ENCODE data around the gene GPR82. TPM values are rescaled to one million over a fixed set of nuclear protein-coding genes. Genes with fewer than 3 reads are reported as not detected.

Gene GPR82
- total RNA-seq, 1 donor from 2014 or later: 0.08 TPM

GRCh38 chrX:41722214-41722613, 1.8 kb upstream of the GPR82 start:
- DNase-seq (ENCODE audit: low spot score): no peak
- Mint-ChIP-seq H3K36me3 (ENCODE audit: low read depth) (peaks cover 22% of the 10 kb centered on the region), H3K4me3 (no peak overlapping the region), H3K9me3 (peaks cover 16% of the 10 kb centered on the region), H3K27ac (peak overlapping the region; percentile 11), H3K4me1 (ENCODE audit: low read depth) (peaks cover 45% of the 10 kb centered on the region), H3K27me3 (ENCODE audit: insufficient read depth) (no peaks in the 10 kb centered on the region)
- intact Hi-C loops (cut with micrococcal nuclease): loop anchor here (5.0 kb wide), 1 partner anchor 35 kb away; the partner anchor contains the start of gene GPR34

- no peak for DNase-seq (ENCODE audit: low spot score)
- no peak overlapping the region for H3K4me3 Mint-ChIP-seq
- intact Hi-C loops (cut with micrococcal nuclease): loop anchor here (5.0 kb wide), 1 partner anchor 36 kb away; the partner anchor contains the start of gene GPR34
- peaks cover 45% of the 10 kb centered on the region for H3K4me1 Mint-ChIP-seq (ENCODE audit: low read depth)
- H3K36me3 Mint-ChIP-seq (ENCODE audit: low read depth): peaks cover 24% of the 10 kb centered on the region
- H3K9me3 Mint-ChIP-seq: peaks cover 16% of the 10 kb centered on the region
- H3K27me3 Mint-ChIP-seq (ENCODE audit: insufficient read depth): no peaks in the 10 kb centered on the region
- no peak overlapping the region for H3K27ac Mint-ChIP-seq
These were observed 964 bp upstream of the GPR82 start for GRCh38 chrX:41722816-41723618.

- H3K4me3 Mint-ChIP-seq: no peak overlapping the region
- peaks cover 16% of the 10 kb centered on the region for H3K4me1 Mint-ChIP-seq (ENCODE audit: low read depth)
- H3K27ac Mint-ChIP-seq: no peak overlapping the region
- no peaks in the 10 kb centered on the region for H3K9me3 Mint-ChIP-seq
- no peaks in the 10 kb centered on the region for H3K27me3 Mint-ChIP-seq (ENCODE audit: insufficient read depth)
- DNase-seq (ENCODE audit: low spot score): no peak
- H3K36me3 Mint-ChIP-seq (ENCODE audit: low read depth): peaks cover 7% of the 10 kb centered on the region
- intact Hi-C loops (cut with micrococcal nuclease): no loop called here
These were observed 4.1 kb downstream of the GPR82 start for GRCh38 chrX:41728125-41728524.

GRCh38 chrX:41730081-41730480, 6.1 kb downstream of the GPR82 start:
- H3K27ac Mint-ChIP-seq: no peak overlapping the region
- peaks cover 16% of the 10 kb centered on the region for H3K4me1 Mint-ChIP-seq (ENCODE audit: low read depth)
- no peaks in the 10 kb centered on the region for H3K27me3 Mint-ChIP-seq (ENCODE audit: insufficient read depth)
- H3K36me3 Mint-ChIP-seq (ENCODE audit: low read depth): peaks cover 9% of the 10 kb centered on the region
- no peak overlapping the region for H3K4me3 Mint-ChIP-seq
- DNase-seq (ENCODE audit: low spot score): no peak
- H3K9me3 Mint-ChIP-seq: no peaks in the 10 kb centered on the region
- intact Hi-C loops (cut with micrococcal nuclease): loop anchor here (5.0 to 10.0 kb wide), 4 partner anchors 33 to 398 kb away; partner anchors contain the start of genes DDX3X and NYX

- H3K27me3 Mint-ChIP-seq (ENCODE audit: insufficient read depth): no peaks in the 10 kb centered on the region
- no peak overlapping the region for H3K4me3 Mint-ChIP-seq
- peaks cover 11% of the 10 kb centered on the region for H3K36me3 Mint-ChIP-seq (ENCODE audit: low read depth)
- no peak overlapping the region for H3K27ac Mint-ChIP-seq
- intact Hi-C loops (cut with micrococcal nuclease): loop anchor here (5.0 to 10.0 kb wide), 4 partner anchors 35 to 400 kb away; partner anchors contain the start of genes DDX3X and NYX
- H3K4me1 Mint-ChIP-seq (ENCODE audit: low read depth): peaks cover 30% of the 10 kb centered on the region
- DNase-seq (ENCODE audit: low spot score): no peak
- no peaks in the 10 kb centered on the region for H3K9me3 Mint-ChIP-seq
These were observed 8.3 kb downstream of the GPR82 start for GRCh38 chrX:41732260-41732659.

GRCh38 chrX:41733939-41734338, 10.0 kb downstream of the GPR82 start:
- peaks cover 31% of the 10 kb centered on the region for H3K4me1 Mint-ChIP-seq (ENCODE audit: low read depth)
- no peaks in the 10 kb centered on the region for H3K9me3 Mint-ChIP-seq
- peaks cover 8% of the 10 kb centered on the region for H3K36me3 Mint-ChIP-seq (ENCODE audit: low read depth)
- peak overlapping the region; percentile 52 for H3K4me3 Mint-ChIP-seq
- peak; percentile 5 for DNase-seq (ENCODE audit: low spot score)
- no peaks in the 10 kb centered on the region for H3K27me3 Mint-ChIP-seq (ENCODE audit: insufficient read depth)
- intact Hi-C loops (cut with micrococcal nuclease): loop anchor here (1.0 to 10.0 kb wide), 8 partner anchors 13 to 402 kb away; partner anchors contain the start of genes DDX3X and NYX
- peak overlapping the region; percentile 77 for H3K27ac Mint-ChIP-seq

- H3K27me3 Mint-ChIP-seq (ENCODE audit: insufficient read depth): no peaks in the 10 kb centered on the region
- H3K4me1 Mint-ChIP-seq (ENCODE audit: low read depth): peaks cover 31% of the 10 kb centered on the region
- no peak for DNase-seq (ENCODE audit: low spot score)
- intact Hi-C loops (cut with micrococcal nuclease): loop anchor here (1.0 to 10.0 kb wide), 8 partner anchors 14 to 402 kb away; partner anchors contain the start of genes DDX3X and NYX
- no peaks in the 10 kb centered on the region for H3K9me3 Mint-ChIP-seq
- peak overlapping the region; percentile 77 for H3K27ac Mint-ChIP-seq
- peak overlapping the region; percentile 52 for H3K4me3 Mint-ChIP-seq
- peaks cover 8% of the 10 kb centered on the region for H3K36me3 Mint-ChIP-seq (ENCODE audit: low read depth)
These were observed 10.5 kb downstream of the GPR82 start for GRCh38 chrX:41734530-41734929.

- Mint-ChIP-seq H3K4me1 (ENCODE audit: low read depth) (peaks cover 35% of the 10 kb centered on the region), H3K9me3 (no peaks in the 10 kb centered on the region), H3K36me3 (ENCODE audit: low read depth) (peaks cover 8% of the 10 kb centered on the region), H3K4me3 (no peak overlapping the region), H3K27ac (peak overlapping the region; percentile 36), H3K27me3 (ENCODE audit: insufficient read depth) (no peaks in the 10 kb centered on the region)
- intact Hi-C loops (cut with micrococcal nuclease): loop anchor here (10.0 kb wide), 1 partner anchor 292 kb away; the partner anchor contains the start of gene NYX
- peak; percentile 17 for DNase-seq (ENCODE audit: low spot score)
These were observed 13.1 kb downstream of the GPR82 start for GRCh38 chrX:41737065-41737464.

GRCh38 chrX:41739871-41740270, 15.9 kb downstream of the GPR82 start:
- intact Hi-C loops (cut with micrococcal nuclease): loop anchor here (10.0 kb wide), 1 partner anchor 295 kb away; the partner anchor contains the start of gene NYX
- DNase-seq (ENCODE audit: low spot score): no peak
- peaks cover 30% of the 10 kb centered on the region for H3K4me1 Mint-ChIP-seq (ENCODE audit: low read depth)
- H3K9me3 Mint-ChIP-seq: no peaks in the 10 kb centered on the region
- no peaks in the 10 kb centered on the region for H3K27me3 Mint-ChIP-seq (ENCODE audit: insufficient read depth)
- no peak overlapping the region for H3K27ac Mint-ChIP-seq
- H3K36me3 Mint-ChIP-seq (ENCODE audit: low read depth): peaks cover 13% of the 10 kb centered on the region
- H3K4me3 Mint-ChIP-seq: no peak overlapping the region

GRCh38 chrX:41750716-41751115, 26.7 kb downstream of the GPR82 start:
- intact Hi-C loops (cut with micrococcal nuclease): no loop called here
- H3K9me3 Mint-ChIP-seq: no peaks in the 10 kb centered on the region
- DNase-seq (ENCODE audit: low spot score): no peak

GRCh38 chrX:41758401-41758800, 34.4 kb downstream of the GPR82 start:
- no peak overlapping the region for H3K27ac Mint-ChIP-seq
- H3K27me3 Mint-ChIP-seq (ENCODE audit: insufficient read depth): no peaks in the 10 kb centered on the region
- intact Hi-C loops (cut with micrococcal nuclease): loop anchor here (2.0 to 5.0 kb wide), 2 partner anchors 24 to 576 kb away; no protein-coding TSS in a partner anchor
- peaks cover 2% of the 10 kb centered on the region for H3K36me3 Mint-ChIP-seq (ENCODE audit: low read depth)
- H3K4me1 Mint-ChIP-seq (ENCODE audit: low read depth): peaks cover 10% of the 10 kb centered on the region
- no peaks in the 10 kb centered on the region for H3K9me3 Mint-ChIP-seq
- DNase-seq (ENCODE audit: low spot score): no peak
- H3K4me3 Mint-ChIP-seq: no peak overlapping the region

More at GRCh38 chrX:41750716-41751115, 26.7 kb downstream of the GPR82 start:
- no peak overlapping the region for H3K4me3 Mint-ChIP-seq
- H3K36me3 Mint-ChIP-seq (ENCODE audit: low read depth): peaks cover 5% of the 10 kb centered on the region
- no peak overlapping the region for H3K27ac Mint-ChIP-seq
- H3K4me1 Mint-ChIP-seq (ENCODE audit: low read depth): no peaks in the 10 kb centered on the region
- no peaks in the 10 kb centered on the region for H3K27me3 Mint-ChIP-seq (ENCODE audit: insufficient read depth)

- H3K36me3 Mint-ChIP-seq (ENCODE audit: low read depth): peaks cover 3% of the 10 kb centered on the region
- DNase-seq (ENCODE audit: low spot score): no peak
- H3K4me3 Mint-ChIP-seq: no peak overlapping the region
- intact Hi-C loops (cut with micrococcal nuclease): loop anchor here (1.0 to 5.0 kb wide), 4 partner anchors 25 to 578 kb away; no protein-coding TSS in a partner anchor
- peaks cover 10% of the 10 kb centered on the region for H3K4me1 Mint-ChIP-seq (ENCODE audit: low read depth)
- no peak overlapping the region for H3K27ac Mint-ChIP-seq
- H3K27me3 Mint-ChIP-seq (ENCODE audit: insufficient read depth): no peaks in the 10 kb centered on the region
- H3K9me3 Mint-ChIP-seq: no peaks in the 10 kb centered on the region
These were observed 35.8 kb downstream of the GPR82 start for GRCh38 chrX:41759817-41760216.

GRCh38 chrX:41761169-41761568, 37.2 kb downstream of the GPR82 start:
- Mint-ChIP-seq H3K27ac (no peak overlapping the region), H3K9me3 (no peaks in the 10 kb centered on the region), H3K4me3 (no peak overlapping the region), H3K4me1 (ENCODE audit: low read depth) (peaks cover 10% of the 10 kb centered on the region), H3K27me3 (ENCODE audit: insufficient read depth) (no peaks in the 10 kb centered on the region), H3K36me3 (ENCODE audit: low read depth) (peaks cover 3% of the 10 kb centered on the region)
- intact Hi-C loops (cut with micrococcal nuclease): loop anchor here (5.0 kb wide), 1 partner anchor 244 kb away; no protein-coding TSS in a partner anchor
- no peak for DNase-seq (ENCODE audit: low spot score)

Measured in activated T-helper 1 cell treated with anti-CD3 and anti-CD28 coated beads, Interleukin-12 subunit alpha, Interleukin-12 subunit beta, Interleukin-2, Interleukin-4 antibody, amounts not matched to agents 30 ng/mL and 10 ng/mL and 1 ng/mL, durations not matched to agents 14 hours and 24 hours and 36 hours (primary cell).